IMR-90 (cell line): ENCODE results near the gene STK10. TPM values are rescaled to one million over a fixed set of nuclear protein-coding genes. Genes with fewer than 3 reads are reported as not detected.

Experiments
- ATAC-seq: fragments of 200-7000 bp; cut with Tn5 transposase; 2 replicates; pipeline ENCODE4 v1.9.1; 2020; ENCODE audit warnings: low read depth, mild to moderate bottlenecking, moderate library complexity
- BruUV-seq: library from RNA; stranded (reverse); fragments of 400-500 nt; replicated peaks from 2 replicates; lab custom pipeline; 2021; lab: Mats Ljungman, UMichigan
- CTCF ChIA-PET: fragments of 300-600 bp; formaldehyde crosslinking; extraction: SDS; loops from one replicate; lab custom pipeline; 2021; ENCODE audit warnings: antibody characterized with exemption; lab: Yijun Ruan, JAX
- POLR2A ChIA-PET: fragments of 300-600 bp; sonication (Branson Sonifier 250); formaldehyde crosslinking; loops from one replicate; lab custom pipeline; 2022; ENCODE audit warnings: antibody characterized with exemption; ENCODE audit not compliant: unreplicated experiment; lab: Charles Lee
- DNase-seq: peaks from one replicate; pipeline ENCODE4 v3.0.0; 2013
- H2AFZ ChIP-seq: replicated peaks from 2 replicates; pipeline ENCODE3; 2013; ENCODE audit warnings: low read length, mild to moderate bottlenecking; ENCODE audit not compliant: poor library complexity
- H2AK5ac ChIP-seq: 2 replicates; pipeline ENCODE4 v1.6.1; 2013; ENCODE audit warnings: low read depth, low read length, inconsistent platforms
- H2AK9ac ChIP-seq: replicated peaks from 2 replicates; pipeline ENCODE3; 2013; ENCODE audit warnings: mild to moderate bottlenecking, low read depth, low read length, moderate library complexity; ENCODE audit not compliant: poor library complexity
- H2BK120ac ChIP-seq: 2 replicates; pipeline ENCODE4 v1.6.1; 2013; ENCODE audit warnings: low read depth, low read length, inconsistent platforms
- H2BK15ac ChIP-seq: 3 replicates; pipeline ENCODE4 v1.6.1; 2013; ENCODE audit warnings: low read depth, low read length, inconsistent platforms
- H2BK20ac ChIP-seq: 2 replicates; pipeline ENCODE4 v1.6.1; 2013; ENCODE audit warnings: low read depth, mild to moderate bottlenecking, inconsistent platforms, low read length, moderate library complexity
- H2BK5ac ChIP-seq: 2 replicates; pipeline ENCODE4 v1.6.1; 2013; ENCODE audit warnings: mild to moderate bottlenecking, low read depth, low read length, inconsistent platforms; ENCODE audit not compliant: poor library complexity, severe bottlenecking
- H3K14ac ChIP-seq: replicated peaks from 2 replicates; pipeline ENCODE4 v1.6.1; 2013; ENCODE audit warnings: low read depth, low read length, inconsistent platforms
- H3K18ac ChIP-seq: 2 replicates; pipeline ENCODE4 v1.6.1; 2013; ENCODE audit warnings: low read depth, low read length, control low read depth
- H3K23ac ChIP-seq: 2 replicates; pipeline ENCODE4 v1.6.1; 2013; ENCODE audit warnings: low read depth, low read length, inconsistent platforms
- H3K27ac ChIP-seq: 2 replicates; pipeline ENCODE4 v1.5.1; 2013; ENCODE audit warnings: mild to moderate bottlenecking, control low read depth, low read length; ENCODE audit not compliant: insufficient read depth
- H3K27me3 ChIP-seq: 2 replicates; pipeline ENCODE4 v1.6.1; 2013; ENCODE audit warnings: low read length; ENCODE audit not compliant: control insufficient read depth, insufficient read depth
- H3K36me3 ChIP-seq: 2 replicates; pipeline ENCODE4 v1.6.1; 2013; ENCODE audit warnings: low read length, mixed read lengths; ENCODE audit not compliant: control insufficient read depth, insufficient read depth
- H3K4ac ChIP-seq: 2 replicates; pipeline ENCODE4 v1.6.1; 2013; ENCODE audit warnings: low read depth, low read length, inconsistent platforms
- H3K4me1 ChIP-seq: 2 replicates; pipeline ENCODE4 v1.6.1; 2013; ENCODE audit warnings: low read length, mixed read lengths; ENCODE audit not compliant: control insufficient read depth, insufficient read depth
- H3K4me2 ChIP-seq: 2 replicates; pipeline ENCODE4 v1.6.1; 2013; ENCODE audit warnings: low read depth, mild to moderate bottlenecking, control low read depth, low read length, moderate library complexity
- H3K4me3 ChIP-seq: 2 replicates; pipeline ENCODE4 v1.5.1; 2013; ENCODE audit warnings: low read depth, mild to moderate bottlenecking, control low read depth, low read length, moderate library complexity; ENCODE audit not compliant: insufficient read depth
- H3K56ac ChIP-seq: 2 replicates; pipeline ENCODE4 v1.6.1; 2013; ENCODE audit warnings: low read length, inconsistent platforms; ENCODE audit not compliant: insufficient read depth; ENCODE audit errors: extremely low read depth
- H3K79me1 ChIP-seq, 2 experiments: 2 replicates each; pipeline ENCODE4 v1.6.1; 2013; ENCODE audit warnings: low read length in 2 of 2, inconsistent platforms in 1 of 2, low read depth in 1 of 2
- H3K9ac ChIP-seq: 2 replicates; pipeline ENCODE4 v1.6.1; 2013; ENCODE audit warnings: low read depth, low read length, control low read depth
- H3K9me1 ChIP-seq: 2 replicates; pipeline ENCODE4 v1.6.1; 2013; ENCODE audit warnings: low read length, inconsistent platforms; ENCODE audit not compliant: insufficient read depth
- H3K9me3 ChIP-seq: 2 replicates; pipeline ENCODE4 v1.6.1; 2013; ENCODE audit warnings: low read length; ENCODE audit not compliant: control insufficient read depth, insufficient read depth
- H4K20me1 ChIP-seq: 2 replicates; pipeline ENCODE4 v1.6.1; 2013; ENCODE audit warnings: low read length, inconsistent platforms; ENCODE audit not compliant: insufficient read depth
- H4K5ac ChIP-seq: 2 replicates; pipeline ENCODE4 v1.6.1; 2013; ENCODE audit warnings: mild to moderate bottlenecking, low read depth, low read length, control low read depth
- H4K8ac ChIP-seq, 2 experiments: 2 replicates each; pipeline ENCODE4 v1.6.1; 2013; ENCODE audit warnings: low read depth in 2 of 2, low read length in 2 of 2, control low read depth in 1 of 2, inconsistent platforms in 1 of 2
- H4K91ac ChIP-seq: 2 replicates; pipeline ENCODE4 v1.6.1; 2013; ENCODE audit warnings: low read depth, low read length, inconsistent platforms; ENCODE audit not compliant: insufficient read depth
- BHLHE40 ChIP-seq: fragments of 150-350 bp; IDR thresholded peaks from 2 replicates; pipeline ENCODE4 v1.6.1; 2016; ENCODE audit warnings: mild to moderate bottlenecking, low read depth, low read length
- CTCF ChIP-seq: conservative IDR thresholded peaks from 2 replicates; pipeline ENCODE4 v1.5.1; 2012; ENCODE audit warnings: mild to moderate bottlenecking, low read depth, low read length, improper control_type of control experiment
- MXI1 ChIP-seq: IDR thresholded peaks from 2 replicates; pipeline ENCODE4 v1.6.1; 2012; ENCODE audit warnings: low read depth, mild to moderate bottlenecking, low read length, moderate library complexity, borderline replicate concordance
- RAD21 ChIP-seq: IDR thresholded peaks from 2 replicates; pipeline ENCODE4 v1.6.1; 2012; ENCODE audit warnings: low read length, improper control_type of control experiment
- WGBS, 2 experiments: methylation state at CpG; one replicate each; pipeline versions ENCODE4 v1.1.5 to v1.1.7; 2013; ENCODE audit warnings: missing lambda C conversion rate in 2 of 2; ENCODE audit not compliant: insufficient read length in 1 of 2; ENCODE audit errors: extremely low coverage in 2 of 2; 5-methylcytosine and 5-hydroxymethylcytosine counted together
- dilution Hi-C: fragments of 300-500 bp; cut with HindIII; formaldehyde crosslinking; loops from one replicate; pipeline ENCODE4 v1.14.3; 2018; ENCODE audit warnings: low sequenced_read_pairs; ENCODE audit not compliant: unreplicated experiment
- in situ Hi-C: fragments of 300-500 bp; cut with MboI; formaldehyde crosslinking; loops from 3 replicates; pipeline ENCODE4 v1.14.3; 2019; ENCODE audit warnings: low sequenced_read_pairs, inconsistent platforms, mixed read lengths
- intact Hi-C: fragments of 100-400 bp; cut with micrococcal nuclease; formaldehyde crosslinking; loops from 2 replicates; pipeline ENCODE4 v1.10.0; 2022
- polyA plus RNA-seq, 3 experiments: library from polyadenylated mRNA; depleted of rRNA; stranded (reverse); fragments of >200 nt; gene quantifications; 2 replicates each; pipeline ENCODE4 v1.2.3, GENCODE V29; 2012; ENCODE audit warnings: low replicate concordance in 1 of 3
- total RNA-seq: library from RNA; depleted of rRNA; stranded (reverse); fragments of >200 nt; gene quantifications from 2 replicates; pipeline ENCODE4 v1.2.3, GENCODE V29; 2012

Gene STK10
- total and polyA plus RNA-seq, 2 of the 4 experiments (the other 2 are of a cell fraction): 15.4 to 18.5 TPM

- ATAC-seq (no peak), DNase-seq (no peak)
- no peak overlapping the region for H3K18ac ChIP-seq
- no peak overlapping the region for H3K23ac ChIP-seq
- no TSS peak for BruUV-seq
- no peak overlapping the region for H2BK5ac ChIP-seq
- H3K27ac ChIP-seq: no peak overlapping the region
- H2BK20ac ChIP-seq: no peak overlapping the region
- H2BK120ac ChIP-seq: no peak overlapping the region
- H4K5ac ChIP-seq: no peak overlapping the region
- intact Hi-C loops (no loop called here), dilution Hi-C loops (no loop called here), in situ Hi-C loops (no loop called here)
- WGBS, 2 experiments: 99% methylated on average over 12 of the region's 19 CpGs; no CpG with 5 or more reads in 1 of the 2 experiments
- ChIA-PET CTCF (interaction anchor here (0.9 kb wide), 1 partner anchor 133 kb away, joined by 4 read pairs; the partner anchor contains the start of gene STK10), POLR2A (no interaction called here)
- no peak overlapping the region for H2AK9ac ChIP-seq
- H3K4me3 ChIP-seq: no peak overlapping the region
- no peak overlapping the region for H2BK15ac ChIP-seq
- no peaks in the 10 kb centered on the region for H3K27me3 ChIP-seq
- H3K14ac ChIP-seq: no peak overlapping the region
- no peak overlapping the region for H4K91ac ChIP-seq
- H3K4me2 ChIP-seq: no peak overlapping the region
- no peaks in the 10 kb centered on the region for H4K20me1 ChIP-seq
- H4K8ac ChIP-seq: no peak overlapping the region
- H3K9ac ChIP-seq: no peak overlapping the region
- H3K4ac ChIP-seq: no peak overlapping the region
- no peaks in the 10 kb centered on the region; a peak in 1 of 4 replicates for H3K79me1 ChIP-seq
- H2AK5ac ChIP-seq: no peak overlapping the region
- peak overlapping the region; percentile 51 for H2AFZ ChIP-seq
- H3K36me3 ChIP-seq: peaks cover 44% of the 10 kb centered on the region
- no peak overlapping the region for H3K56ac ChIP-seq
- no peaks in the 10 kb centered on the region for H3K9me3 ChIP-seq
- H3K4me1 ChIP-seq: no peaks in the 10 kb centered on the region
- TF ChIP-seq MXI1 (no peak), RAD21 (no peak), BHLHE40 (no peak), CTCF (no peak)
- H3K9me1 ChIP-seq: 0 out of 2 replicates have a peak, but pooled peaks cover 3% of the 10 kb centered on the region
Measured at GRCh38 chr5:172055421-172055820, 132.6 kb downstream of the STK10 start.
